NCI-H1092 (cell line): Measurements from ENCODE around the gene ELANE.

Source experiments
- DNase-seq: peaks from one replicate; lab custom pipeline; 2025; lab: John Stamatoyannopoulos, UW

Gene ELANE

GRCh38 chr19:852136-853013 is at the start of gene ELANE:
Gene ELANE, plus strand, starts transcription at chr19:852303. Its CDS starts 26 bp downstream, at chr19:852329.
- DNase-seq: no peak

- no peak for DNase-seq
Observed at GRCh38 chr19:802498-803098, 49.5 kb upstream of the ELANE start.

- no peak for DNase-seq
Observed at GRCh38 chr19:803099-803561, 49.0 kb upstream of the ELANE start.

- no peak for DNase-seq
Observed at GRCh38 chr19:803686-804418, 48.3 kb upstream of the ELANE start.

- DNase-seq: no peak
Observed at GRCh38 chr19:804419-805165, 47.5 kb upstream of the ELANE start.

- DNase-seq: no peak
Observed at GRCh38 chr19:805166-805551, 46.9 kb upstream of the ELANE start.

GRCh38 chr19:805600-806550 is 46.2 kb upstream of the ELANE start:
- no peak for DNase-seq

GRCh38 chr19:806815-807421 is 45.2 kb upstream of the ELANE start:
- DNase-seq: no peak

- DNase-seq: no peak
Observed at GRCh38 chr19:807627-808422, 44.3 kb upstream of the ELANE start.

GRCh38 chr19:808423-808775 is 43.7 kb upstream of the ELANE start:
- no peak for DNase-seq

GRCh38 chr19:810077-810855 is 41.8 kb upstream of the ELANE start:
- DNase-seq: no peak

GRCh38 chr19:810883-811489 is 41.1 kb upstream of the ELANE start:
- no peak for DNase-seq

GRCh38 chr19:811506-812048 is 40.5 kb upstream of the ELANE start:
- DNase-seq: no peak

GRCh38 chr19:812049-812746 is 39.9 kb upstream of the ELANE start:
- DNase-seq: no peak

- DNase-seq: no peak
Observed at GRCh38 chr19:812747-813218, 39.3 kb upstream of the ELANE start.

- DNase-seq: no peak
Observed at GRCh38 chr19:813219-814151, 38.6 kb upstream of the ELANE start.
